NCI-H2081 (cell line): ENCODE measurements around the gene PSD.

Experiments used
- DNase-seq, 2 experiments: peaks; one replicate each; lab custom pipeline; 2025; lab: John Stamatoyannopoulos, UW

The PSD gene

DNA sequence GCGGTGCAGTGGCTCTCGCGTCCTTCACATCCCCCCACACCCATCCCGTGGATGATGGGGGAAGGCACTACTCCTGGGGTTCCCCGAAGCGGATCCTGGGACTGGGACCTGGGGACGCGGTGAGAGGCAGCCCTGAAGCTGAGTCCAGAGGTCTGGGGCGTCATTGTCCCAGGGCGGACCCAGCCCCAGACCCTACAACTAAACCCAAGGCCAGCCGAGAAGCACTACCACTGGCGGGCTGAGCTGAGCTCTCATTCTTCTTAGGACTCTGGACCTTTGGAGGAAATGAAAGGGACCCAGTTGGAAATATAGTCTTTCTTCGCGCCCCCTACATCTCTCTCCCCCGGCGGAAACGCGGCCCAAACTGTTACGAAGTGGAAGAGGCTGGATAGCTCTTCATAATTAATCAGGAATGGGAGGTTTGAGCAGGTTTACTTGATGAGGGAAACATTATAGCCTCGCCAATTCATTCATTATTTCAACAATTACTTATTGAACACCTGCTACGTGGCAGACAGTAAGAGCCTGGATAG, 1.7 kb upstream of the PSD start:
- DNase-seq, result no peak

DNA sequence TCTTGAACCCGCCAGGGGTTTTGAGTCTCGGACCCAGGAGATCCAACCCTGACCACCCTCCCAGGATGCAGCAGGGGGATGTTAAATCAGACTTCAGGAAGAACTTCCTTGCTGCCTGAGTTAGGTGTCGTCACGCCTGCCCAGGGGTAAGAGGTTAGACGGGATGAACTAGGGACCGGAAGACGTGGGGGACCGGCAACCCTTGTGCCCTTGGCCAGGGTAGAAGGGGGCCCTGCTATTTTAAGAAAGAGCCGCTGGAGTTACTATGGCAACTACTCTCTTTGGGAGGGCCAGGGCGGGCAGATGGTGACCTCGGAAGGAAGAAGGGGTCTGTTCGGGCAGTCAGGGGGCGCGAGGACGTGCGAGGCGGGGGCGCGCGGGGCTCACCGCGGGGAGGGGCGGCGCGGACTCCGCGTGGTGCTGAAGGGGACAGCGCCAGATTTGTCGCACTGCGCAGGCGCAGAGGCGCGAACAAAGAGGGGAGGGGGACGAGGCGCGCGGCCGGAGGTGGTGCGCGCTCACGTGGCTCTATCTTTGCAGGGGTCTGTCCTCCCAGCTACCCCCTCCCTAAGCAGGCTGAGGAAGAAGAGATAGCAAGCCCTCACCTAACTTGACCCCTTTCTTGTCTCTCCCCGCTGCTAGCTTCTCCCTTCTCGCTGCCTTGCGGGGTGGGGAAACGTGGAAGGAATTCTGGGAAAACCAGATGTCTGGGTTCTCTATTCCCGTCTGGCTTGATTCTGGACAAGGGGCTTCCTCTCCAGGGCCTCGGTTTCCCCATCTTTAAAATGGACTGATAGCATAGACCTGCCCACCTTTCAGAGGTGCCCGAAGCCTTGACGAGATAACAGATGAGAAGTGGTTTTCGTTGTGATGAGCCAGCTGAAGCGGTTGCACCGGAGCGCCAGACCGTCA, 940 bp upstream of the PSD start:
- peak; percentile 73 to 78 for DNase-seq

DNA sequence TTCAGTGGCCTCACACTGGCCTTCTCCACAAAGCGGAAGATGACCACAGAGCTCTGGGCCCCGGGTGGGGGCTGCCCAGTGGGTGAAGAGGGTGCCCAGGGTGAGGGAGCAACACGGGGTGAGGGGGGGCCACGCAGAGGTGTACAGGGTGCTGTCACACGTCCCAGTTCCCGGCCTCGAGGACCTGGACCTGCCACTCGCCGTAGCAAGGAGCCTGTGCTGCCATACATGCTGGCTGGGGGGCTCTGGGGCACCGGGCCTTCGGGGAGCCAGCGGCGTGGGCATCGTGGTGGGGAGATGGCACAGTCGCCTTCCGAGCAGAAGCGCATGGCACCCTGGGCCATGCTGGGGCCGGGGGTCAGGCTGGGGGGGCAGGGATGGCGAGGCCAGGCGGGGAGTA, 1.9 kb downstream of the PSD start:
- DNase-seq, result no peak

DNA sequence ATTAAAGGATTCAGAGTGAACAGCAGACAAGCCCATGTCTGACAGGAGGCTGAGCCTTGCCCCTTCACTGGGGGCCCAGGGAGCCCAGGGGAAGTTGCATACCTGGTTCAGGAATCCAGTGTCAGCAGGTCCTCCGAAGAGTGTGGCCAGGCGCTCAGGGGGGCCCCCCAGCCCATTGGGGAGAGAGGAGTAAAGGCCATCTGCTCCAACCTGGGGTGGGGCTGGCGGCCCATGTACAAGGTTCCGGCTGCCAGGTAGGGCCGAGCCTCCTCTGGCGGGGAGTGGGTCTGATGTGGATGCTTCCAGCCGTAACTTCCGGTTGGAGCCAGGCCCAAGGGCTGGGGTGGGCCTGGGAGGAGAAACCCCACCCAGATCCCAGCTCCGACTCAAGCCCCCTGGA, 2.3 kb downstream of the PSD start:
- DNase-seq, result no peak

DNA sequence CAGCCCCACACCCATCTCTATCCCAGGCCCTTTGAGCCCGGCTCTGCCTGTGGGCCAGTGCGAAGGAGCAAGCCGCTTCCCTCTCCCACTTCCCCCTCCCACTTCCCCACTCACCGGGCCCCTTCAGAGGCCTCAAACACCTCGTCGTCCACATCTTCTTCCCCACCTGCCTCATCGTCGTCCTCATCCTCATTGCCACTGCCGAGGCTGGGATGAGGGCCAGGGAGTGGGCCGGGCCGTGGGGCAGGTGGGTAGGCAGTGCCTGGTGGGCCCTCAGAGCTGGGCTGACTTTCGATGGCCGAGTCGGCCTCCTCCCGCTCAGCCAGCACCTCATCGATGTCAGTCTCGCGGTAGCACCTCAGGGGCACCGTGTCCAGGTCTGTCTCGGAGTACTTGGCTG, 3.8 kb downstream of the PSD start:
- DNase-seq, result no peak

DNA sequence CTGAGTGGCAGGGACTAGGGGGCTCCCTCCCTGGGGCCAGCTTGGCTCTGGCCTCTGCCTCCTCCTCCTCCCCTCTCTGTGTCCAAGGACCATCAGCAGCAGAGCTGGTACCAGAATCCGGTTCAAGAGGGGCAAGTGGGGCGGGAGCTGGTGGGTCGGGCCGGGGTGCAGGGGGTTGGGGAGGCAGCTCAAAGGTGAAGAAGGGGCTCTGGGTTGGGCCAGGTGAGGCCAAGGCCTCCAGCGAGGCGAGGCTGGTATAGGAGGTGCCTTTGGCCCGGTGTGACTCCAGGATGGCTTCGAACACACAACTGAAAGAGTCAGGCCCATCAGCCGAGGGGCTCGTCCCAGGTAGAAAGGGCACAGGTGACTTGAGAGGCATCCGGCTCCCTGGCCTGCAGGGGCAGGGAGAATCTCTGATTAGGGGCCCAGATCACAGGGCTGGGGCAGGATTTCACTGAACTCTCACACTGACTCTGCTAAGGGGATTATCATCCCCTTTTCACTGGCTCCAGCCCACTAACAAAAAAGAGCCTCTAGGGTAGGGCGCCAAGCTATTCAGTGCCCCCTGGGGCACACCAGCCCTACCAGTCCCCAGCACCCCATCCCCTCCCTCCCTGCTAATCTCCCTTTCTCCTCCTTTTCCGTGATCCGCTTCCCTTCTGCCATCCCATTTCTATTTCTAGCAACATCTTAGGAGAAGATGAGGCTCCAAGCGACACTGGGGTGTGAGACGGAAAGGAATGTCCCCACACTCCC, 4.6 kb downstream of the PSD start:
- no peak for DNase-seq

DNA sequence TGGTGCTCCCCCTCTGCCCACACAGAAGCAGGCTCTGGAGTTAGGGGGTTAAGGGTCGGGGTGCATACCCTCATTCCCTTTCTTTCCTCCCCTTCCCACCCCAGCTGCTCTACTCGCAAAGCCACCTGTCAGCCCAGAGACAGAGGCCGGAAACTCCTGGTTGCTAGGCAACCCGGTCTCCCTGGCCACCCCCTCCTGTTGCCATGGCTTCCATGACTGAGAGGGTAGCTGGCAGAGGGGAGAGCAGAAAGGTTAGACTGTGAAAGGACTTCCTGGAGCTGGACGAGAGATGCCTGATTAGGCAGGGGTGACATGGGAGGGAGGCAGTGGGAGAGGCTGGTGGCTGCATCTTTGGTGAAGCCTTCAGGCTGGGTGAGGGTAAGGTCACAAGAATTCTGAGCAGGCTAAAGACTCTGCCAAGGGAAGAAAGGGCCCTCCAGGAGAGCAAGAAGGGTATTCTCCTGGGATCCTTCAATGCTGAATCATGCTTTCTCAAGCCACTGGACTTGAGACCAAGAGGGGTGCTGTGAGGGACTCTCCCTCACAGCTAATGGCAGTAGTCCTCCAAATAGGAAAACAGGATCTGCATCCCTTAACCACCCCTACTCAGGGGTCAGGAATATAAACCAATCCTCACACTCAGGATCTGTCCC, 5.4 kb downstream of the PSD start:
- DNase-seq, result peak; percentile 59 to 85

DNA sequence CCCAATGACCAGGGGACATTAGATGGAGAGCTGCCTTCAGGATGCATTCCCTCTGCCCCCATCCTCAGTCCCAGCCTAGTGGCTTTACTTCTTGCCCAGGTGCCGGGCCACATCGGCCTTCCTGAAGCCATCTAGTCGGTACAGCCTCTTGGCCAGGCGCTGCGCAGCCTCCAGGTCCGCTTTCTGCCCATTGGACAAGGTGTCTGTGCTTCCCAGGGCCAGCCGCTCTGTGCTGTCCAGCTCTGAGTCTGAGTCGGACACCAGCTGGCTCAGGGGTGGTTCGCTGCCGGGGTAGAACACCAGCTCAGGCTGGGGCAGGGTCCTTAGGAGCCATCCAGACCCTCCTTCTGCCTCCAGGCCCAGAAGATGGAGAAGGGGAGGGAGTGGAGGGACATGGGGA, 6.3 kb downstream of the PSD start:
- DNase-seq, result no peak

DNA sequence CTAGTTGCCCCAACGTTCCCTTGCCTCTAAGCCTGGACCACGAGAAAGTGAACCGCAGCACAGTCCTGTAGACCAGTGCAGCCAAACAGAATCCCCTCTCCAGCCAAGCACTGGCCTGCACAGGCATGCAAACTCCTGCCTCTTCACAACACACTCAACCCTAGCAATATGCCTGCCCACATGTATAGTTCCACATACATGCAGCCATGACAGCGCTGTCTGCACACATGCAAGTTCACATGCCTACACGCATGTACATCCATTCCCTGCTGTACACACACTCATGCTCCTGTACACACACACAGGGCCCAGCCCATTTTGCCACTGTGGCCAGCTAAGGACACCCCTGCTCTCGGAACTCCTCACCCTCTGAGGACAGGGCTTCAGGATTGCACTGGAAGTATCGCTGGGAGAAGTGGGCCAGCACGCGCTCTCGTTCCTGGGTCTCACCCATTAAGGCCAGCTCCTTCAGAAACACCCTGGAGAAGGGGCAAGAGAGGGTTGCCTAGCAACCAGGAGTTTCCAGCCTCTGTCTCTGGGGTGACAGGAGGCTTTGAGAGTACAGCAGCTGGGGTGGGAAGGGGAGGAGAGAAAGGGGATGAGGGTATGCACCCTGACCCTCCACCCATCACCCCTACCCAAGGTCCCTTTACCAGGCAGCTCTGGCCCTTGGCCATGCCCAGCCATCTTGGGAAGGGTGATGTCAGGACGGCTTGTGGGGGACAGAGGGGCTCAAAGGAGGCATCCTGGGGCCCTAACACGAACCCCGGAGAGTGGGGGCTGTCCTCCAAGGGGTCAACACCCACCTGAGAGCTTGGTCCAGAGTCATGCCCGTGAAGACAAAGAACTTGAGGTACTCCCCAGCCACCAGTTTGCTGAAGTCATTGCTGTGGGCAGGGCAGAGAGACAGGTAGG, 7.0 kb downstream of the PSD start:
- no peak for DNase-seq

DNA sequence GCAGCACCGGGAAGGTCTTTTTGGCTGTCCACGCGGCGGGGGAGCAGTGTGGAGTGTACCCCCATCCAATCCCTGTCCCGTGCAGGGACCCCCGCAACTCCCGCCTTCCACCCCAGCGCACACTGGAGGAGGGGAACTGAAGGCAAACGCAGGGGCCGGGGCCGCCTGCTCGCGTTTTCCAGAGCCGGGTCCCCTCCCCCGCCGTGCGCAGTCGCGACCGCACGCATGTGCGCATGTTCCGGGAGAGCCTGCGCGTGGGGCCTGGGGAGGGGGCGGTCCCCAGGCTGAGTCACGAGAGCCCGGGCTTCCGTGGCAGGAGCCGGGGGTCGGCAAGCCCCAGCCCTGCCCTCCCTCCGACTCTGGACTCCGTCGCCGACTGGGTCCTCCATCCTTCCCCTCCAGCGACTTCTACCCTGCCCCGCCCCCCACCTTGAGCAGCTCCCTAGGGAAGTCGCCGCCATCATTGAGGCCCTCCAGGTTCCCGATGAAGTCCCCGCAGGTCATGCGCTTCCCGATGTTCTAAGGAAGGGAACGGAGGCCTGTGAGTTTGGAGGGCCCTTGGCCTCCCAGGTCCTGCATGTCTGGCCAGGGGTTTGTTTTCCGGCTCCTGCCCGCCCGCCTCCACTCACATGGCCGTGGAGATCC, 8.0 kb downstream of the PSD start:
- no peak for DNase-seq

DNA sequence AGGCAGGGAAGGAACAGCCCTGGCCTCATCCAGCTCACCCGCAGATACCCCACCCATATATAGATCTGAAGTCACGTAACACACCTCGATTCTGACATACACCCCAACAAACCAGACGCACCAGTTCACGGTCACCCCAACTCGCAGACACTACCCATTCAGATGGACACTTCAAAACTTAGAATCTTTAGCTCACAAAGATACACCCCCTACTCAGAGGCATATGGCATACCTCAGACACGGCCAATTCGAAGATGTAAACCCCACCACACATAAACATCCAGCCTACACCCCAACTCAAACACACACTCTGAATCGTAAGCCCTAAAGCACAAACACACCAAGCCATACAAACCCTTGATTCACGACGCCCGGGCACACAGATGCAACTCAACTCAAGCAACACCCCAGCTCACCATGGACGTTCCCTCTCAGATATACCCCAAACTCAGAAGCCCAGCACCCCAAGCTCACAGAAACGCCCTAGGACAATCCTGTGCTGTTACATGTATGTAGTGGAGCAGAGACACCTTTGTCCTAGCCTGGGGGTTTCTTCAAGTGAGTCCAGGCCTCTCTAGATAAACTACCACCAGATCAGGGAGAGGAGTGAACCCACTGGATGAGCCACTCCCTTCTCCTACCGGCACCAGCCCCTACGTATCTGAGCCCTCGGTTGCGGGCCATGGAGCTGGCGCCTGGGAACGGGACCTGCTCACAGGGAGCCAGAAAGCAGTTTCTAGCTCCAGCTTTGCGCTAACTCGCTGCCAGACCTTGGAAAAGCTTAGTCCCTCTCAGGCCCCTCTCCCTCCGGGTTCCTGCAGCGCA, 8.8 kb downstream of the PSD start:
- no peak for DNase-seq

DNA sequence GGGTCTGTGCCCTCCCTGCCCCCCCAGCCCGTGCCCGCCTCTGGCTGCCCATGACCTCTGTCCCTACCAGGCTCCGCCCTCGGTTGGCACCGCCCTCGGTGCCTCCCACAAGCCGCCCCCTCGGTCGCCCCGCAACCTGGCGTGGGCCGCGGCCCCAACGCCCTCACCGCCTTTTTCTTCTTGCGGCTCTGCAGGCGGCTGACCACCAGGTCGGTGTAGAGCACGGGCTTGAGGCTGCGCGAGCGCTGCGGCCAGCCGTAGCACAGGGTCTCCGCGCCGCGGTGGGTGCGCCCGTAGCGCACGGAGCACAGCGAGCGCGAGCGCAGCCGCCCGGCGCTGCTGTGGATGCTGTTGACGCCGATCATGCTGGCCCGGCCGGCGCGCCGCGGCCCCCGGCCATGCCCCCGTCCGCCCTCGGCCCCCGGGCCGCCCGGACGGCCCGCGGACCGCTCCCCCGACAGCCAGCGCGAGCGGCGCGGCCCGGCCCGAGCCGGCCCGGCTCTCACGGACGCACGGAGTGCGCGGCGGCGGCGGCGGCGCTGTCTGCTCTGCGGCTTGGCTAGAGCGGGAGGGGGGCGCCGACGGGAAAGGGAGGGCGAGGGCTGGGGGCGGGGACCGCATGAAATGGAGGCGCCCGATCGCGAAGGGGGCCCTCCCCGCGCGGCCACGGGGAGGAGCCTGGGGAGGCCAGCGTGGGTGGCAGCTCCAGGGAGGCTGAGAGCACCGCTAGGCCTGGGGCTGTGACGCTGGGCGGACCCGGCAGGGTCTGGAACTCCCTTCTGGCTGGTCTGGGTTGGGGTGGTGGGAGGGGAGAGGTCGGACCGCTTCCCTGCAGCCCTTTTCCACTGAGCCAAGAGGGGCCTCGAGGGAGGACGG, 9.6 kb downstream of the PSD start:
- no peak for DNase-seq

DNA sequence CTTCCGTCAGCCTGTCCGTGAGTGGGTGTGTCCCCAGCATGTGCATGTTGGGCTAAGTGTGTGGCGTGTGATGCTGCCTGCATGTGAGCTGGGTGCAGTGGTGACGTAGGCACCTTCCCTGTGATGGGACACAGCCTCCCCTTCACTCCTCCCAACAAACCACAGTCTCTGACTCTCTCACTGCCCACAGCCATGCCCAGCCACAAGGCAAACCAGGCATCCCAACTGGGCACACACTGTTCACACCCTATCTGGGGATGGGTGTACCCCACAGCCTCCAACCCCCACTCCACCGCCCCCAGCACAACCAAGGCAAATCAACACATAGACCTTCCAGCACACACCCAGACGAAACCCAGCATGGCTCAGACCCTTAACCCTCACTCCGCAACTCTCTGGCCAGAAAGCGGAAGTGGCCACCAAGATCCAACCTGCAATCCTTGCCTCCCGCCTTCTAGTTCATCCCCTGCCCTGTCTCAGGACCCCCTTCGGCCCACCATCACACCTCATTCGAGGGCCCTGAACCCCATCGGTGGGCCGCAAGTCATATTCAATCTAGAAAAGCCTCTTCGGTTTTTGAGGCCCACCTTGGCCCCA, 10.4 kb downstream of the PSD start:
- DNase-seq, result no peak

DNA sequence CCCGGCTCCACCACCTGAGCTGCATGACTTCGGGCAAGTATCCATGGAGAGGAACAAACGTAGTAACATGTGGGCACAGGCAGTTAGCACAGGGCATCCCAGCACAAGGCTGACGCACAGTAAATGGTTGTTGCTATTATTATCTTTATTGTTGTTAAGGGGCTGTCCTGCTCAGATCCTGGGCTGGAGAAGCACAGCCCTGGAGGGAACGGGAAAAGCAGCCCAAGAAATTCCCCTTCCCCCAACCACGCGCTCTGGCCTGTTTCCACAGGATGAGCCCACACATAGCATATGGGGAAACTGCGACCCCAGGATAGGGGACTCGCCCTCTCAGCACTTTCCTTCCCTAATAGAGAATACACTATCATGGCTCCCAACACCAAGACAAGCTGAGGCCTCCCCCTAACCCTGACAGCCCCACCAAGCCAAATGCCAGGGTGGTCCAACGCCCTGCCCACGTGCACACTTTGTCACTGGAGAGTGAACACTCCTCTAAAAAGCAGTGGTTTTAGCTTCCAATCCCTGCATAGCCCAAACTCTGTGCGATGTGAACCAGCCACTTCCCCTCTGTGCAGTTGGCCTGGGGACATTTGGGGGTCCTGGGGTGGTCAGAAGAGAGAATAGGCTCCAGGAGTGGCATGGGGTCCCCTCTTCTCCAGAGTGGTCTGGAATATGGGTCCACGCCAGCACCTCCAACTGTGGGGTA, 11.0 kb downstream of the PSD start:
- no peak for DNase-seq

DNA sequence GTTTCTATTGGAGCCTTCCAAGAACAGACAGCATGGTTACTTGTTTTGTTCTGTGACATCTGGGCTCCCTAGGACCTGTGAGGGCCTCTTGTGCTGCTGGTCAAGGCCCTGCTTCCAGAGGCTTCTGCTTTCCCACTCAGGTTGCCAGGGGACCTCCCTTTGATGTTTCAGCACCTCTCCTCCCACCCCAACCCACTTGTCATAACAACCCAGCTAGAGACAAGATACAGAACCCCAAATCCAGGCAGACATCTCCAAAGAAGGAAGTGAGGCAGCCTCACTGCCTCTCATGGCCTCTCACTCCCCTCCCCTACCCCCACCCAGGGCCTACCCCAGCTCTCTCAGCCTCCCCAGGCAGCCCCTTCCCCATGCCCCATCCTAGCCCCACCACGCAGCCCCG, 11.8 kb downstream of the PSD start:
- no peak for DNase-seq

DNA sequence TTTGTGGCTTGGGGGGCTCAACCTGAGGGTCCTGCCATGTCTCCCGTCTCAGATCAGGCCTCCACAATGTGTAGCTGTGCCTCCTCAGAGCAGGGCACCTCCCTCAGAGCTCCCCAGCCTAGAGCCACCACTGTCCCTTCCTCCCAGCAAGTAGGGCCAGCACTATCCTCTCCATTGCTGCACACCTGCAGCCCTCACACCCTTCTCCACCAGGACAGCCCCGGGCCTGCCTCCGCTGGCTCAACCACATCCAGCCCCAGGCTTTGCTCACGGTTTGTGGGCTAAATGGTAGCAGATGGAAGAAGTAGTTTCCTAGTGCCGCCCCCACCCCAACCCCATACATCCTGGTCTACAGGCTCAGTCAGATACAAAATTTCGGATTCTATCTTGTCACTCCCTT, 13.0 kb downstream of the PSD start:
- no peak for DNase-seq

DNA sequence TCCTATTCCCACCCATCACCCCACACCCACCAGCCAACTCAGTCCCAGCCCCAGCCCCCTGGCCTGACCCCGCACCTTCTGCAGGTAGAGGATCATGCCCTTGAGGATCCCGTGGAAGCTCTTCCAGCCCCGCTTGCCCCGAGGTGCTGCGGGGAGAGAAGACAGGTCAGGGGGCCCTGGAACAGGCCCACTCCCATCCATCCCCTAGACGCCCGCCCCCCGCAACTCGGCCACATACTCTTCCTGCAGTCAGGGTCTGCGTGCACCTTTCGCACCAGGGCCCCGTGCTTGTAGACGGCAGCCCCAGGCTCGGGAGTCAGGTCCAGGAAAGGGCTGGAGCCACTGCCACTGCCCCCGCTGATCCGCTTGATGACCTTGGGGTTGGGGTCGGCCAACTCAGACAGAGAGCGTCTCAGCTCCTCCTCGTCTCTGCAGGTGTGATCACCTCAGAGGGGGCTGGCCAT, 13.4 kb downstream of the PSD start:
- no peak for DNase-seq
